Measurements from ENCODE around the gene RAPSN.

The RAPSN gene

GRCh38 chr11:47394322-47395222 is 54.4 kb downstream of the RAPSN start:
- Histone ChIP-seq H3K4me1 (ENCODE audit: control insufficient read depth, insufficient read depth, low read length) (no peaks in the 10 kb centered on the region), H3K9me3 (ENCODE audit: control insufficient read depth, insufficient read depth, low read depth, low read length) (no peaks in the 10 kb centered on the region), H3K36me3 (ENCODE audit: control insufficient read depth in 2 of 2, insufficient read depth in 1 of 2, low read length in 2 of 2) (no peaks in the 10 kb centered on the region), H3K27ac (ENCODE audit: extremely low read depth, low read depth, low read length) (no peak overlapping the region), H3K4me3 (ENCODE audit: low read depth, low read length) (no peak overlapping the region)
- ChIA-PET POLR2A (no interaction called here), CTCF (interaction anchor here (0.6 to 1.9 kb wide), 2 partner anchors 21 to 32 kb away, joined by 4 to 9 read pairs; no protein-coding TSS in a partner anchor)
- TF ChIP-seq ZNF777 (tag by site-specific recombination; IDR thresholded peaks at IDR 0.05; ENCODE audit: borderline replicate concordance), result no peak
- TF ChIP-seq ZNF248 (tag by site-specific recombination; IDR thresholded peaks at IDR 0.05), result no peak
- no peak for TF ChIP-seq ZBTB21 (tag by site-specific recombination; IDR thresholded peaks at IDR 0.05)
- no peak for TF ChIP-seq ZNF202 (tag by site-specific recombination; IDR thresholded peaks at IDR 0.05; ENCODE audit: borderline replicate concordance)
- TF ChIP-seq ZNF354C (tag by site-specific recombination; IDR thresholded peaks at IDR 0.05; ENCODE audit: borderline replicate concordance, low read depth), result no peak
- no peak for TF ChIP-seq ZBTB6 (tag by site-specific recombination; IDR thresholded peaks at IDR 0.05)
- no peak for TF ChIP-seq PRDM1 (tag by site-specific recombination; IDR thresholded peaks at IDR 0.05)

- Histone ChIP-seq H3K4me3 (ENCODE audit: low read depth, low read length) (no peak overlapping the region), H3K9me3 (ENCODE audit: control insufficient read depth, insufficient read depth, low read depth, low read length) (no peaks in the 10 kb centered on the region), H3K4me1 (ENCODE audit: control insufficient read depth, insufficient read depth, low read length) (no peaks in the 10 kb centered on the region), H3K36me3 (ENCODE audit: control insufficient read depth in 2 of 2, insufficient read depth in 1 of 2, low read length in 2 of 2) (no peaks in the 10 kb centered on the region), H3K27ac (ENCODE audit: extremely low read depth, low read depth, low read length) (no peak overlapping the region)
- CTCF ChIA-PET, result interaction anchor here (0.6 to 1.9 kb wide), 2 partner anchors 20 to 32 kb away, joined by 4 to 9 read pairs; no protein-coding TSS in a partner anchor
- TF ChIP-seq ZNF561 (tag by site-specific recombination; IDR thresholded peaks at IDR 0.05; ENCODE audit: borderline replicate concordance) (no peak), ZBTB48 (tag by site-specific recombination; IDR thresholded peaks at IDR 0.05) (no peak)
- POLR2A ChIA-PET, result no interaction called here
These were observed 55.0 kb downstream of the RAPSN start for GRCh38 chr11:47394050-47394321.

GRCh38 chr11:47393163-47394049 is 55.5 kb downstream of the RAPSN start:
- H3K36me3 ChIP-seq (ENCODE audit: control insufficient read depth in 2 of 2, insufficient read depth in 1 of 2, low read length in 2 of 2), result no peaks in the 10 kb centered on the region
- ChIA-PET CTCF (interaction anchor here (1.1 to 1.9 kb wide), 2 partner anchors 19 to 80 kb away, joined by 5 to 9 read pairs; no protein-coding TSS in a partner anchor), POLR2A (interaction anchor here (0.6 kb wide), 1 partner anchor 23 kb away, joined by 3 read pairs; no protein-coding TSS in a partner anchor)
- no peak overlapping the region for H3K27ac ChIP-seq (ENCODE audit: extremely low read depth, low read depth, low read length)
- no peak overlapping the region for H3K4me3 ChIP-seq (ENCODE audit: low read depth, low read length)
- no peaks in the 10 kb centered on the region for H3K4me1 ChIP-seq (ENCODE audit: control insufficient read depth, insufficient read depth, low read length)
- H3K9me3 ChIP-seq (ENCODE audit: control insufficient read depth, insufficient read depth, low read depth, low read length), result no peaks in the 10 kb centered on the region
- TF ChIP-seq YY2 (tag by site-specific recombination; IDR thresholded peaks at IDR 0.05) (no peak), ZNF266 (tag by site-specific recombination; IDR thresholded peaks at IDR 0.05; ENCODE audit: low read depth) (no peak), ZSCAN23 (tag by site-specific recombination; IDR thresholded peaks at IDR 0.05) (no peak), HIC1 (tag by site-specific recombination; IDR thresholded peaks at IDR 0.05) (no peak), BCL11B (tag by site-specific recombination; IDR thresholded peaks at IDR 0.05; ENCODE audit: low read depth) (no peak), ZNF311 (tag by site-specific recombination; IDR thresholded peaks at IDR 0.05; ENCODE audit: borderline replicate concordance) (no peak), ZNF830 (tag by site-specific recombination; IDR thresholded peaks at IDR 0.05; ENCODE audit: low read depth) (no peak), ZBTB7A (tag by site-specific recombination; IDR thresholded peaks at IDR 0.05; ENCODE audit: low read depth) (no peak), ZNF791 (tag by site-specific recombination; IDR thresholded peaks at IDR 0.05) (no peak), AEBP2 (tag by site-specific recombination; IDR thresholded peaks at IDR 0.05; ENCODE audit: borderline replicate concordance) (no peak), ZBTB26 (tag by site-specific recombination; optimal IDR thresholded peaks at IDR 0.05) (no peak), SCRT1 (tag by site-specific recombination; IDR thresholded peaks at IDR 0.05; ENCODE audit: borderline replicate concordance) (no peak), ZNF776 (tag by site-specific recombination; IDR thresholded peaks at IDR 0.05; ENCODE audit: borderline replicate concordance) (no peak), ZNF214 (tag by site-specific recombination; IDR thresholded peaks at IDR 0.05; ENCODE audit: borderline replicate concordance) (no peak)
